GM12892 (cell line): Measurements from ENCODE around the gene ATP6V0C.
"Not testable (repeated sequence)": the region's sequence is repeated elsewhere in the genome, so short reads cannot be mapped to it uniquely, and the experiment has no call there.

Experiments used
- POLR2A ChIP-seq: IDR thresholded peaks from 2 replicates; pipeline ENCODE4 v1.6.1; 2011; ENCODE audit warnings: low read depth, low read length, control low read depth
- POLR2AphosphoS5 ChIP-seq: IDR thresholded peaks from 2 replicates; pipeline ENCODE4 v1.6.1; 2011; ENCODE audit warnings: low read depth, low read length, control low read depth

DNA sequence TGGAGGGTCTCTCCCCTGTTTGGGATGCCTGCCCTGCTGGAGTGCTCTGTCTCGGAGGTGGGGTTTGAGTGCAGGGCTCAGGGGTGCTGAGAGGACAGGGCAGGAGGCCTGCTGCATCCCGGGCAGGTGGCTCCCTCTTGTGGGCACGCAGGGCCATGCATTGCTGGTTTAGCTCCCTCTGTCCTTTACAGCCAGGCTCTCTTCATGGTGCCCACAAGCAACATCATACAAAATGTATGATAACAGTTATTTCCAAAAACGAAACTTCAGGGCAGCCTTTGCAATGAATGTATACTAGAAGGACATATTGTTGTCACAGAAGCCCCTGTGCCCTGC is 47.0 kb downstream of the ATP6V0C start:
- not testable (repeated sequence) for TF ChIP-seq POLR2A, POLR2AphosphoS5
